Peyer's patch (tissue), 4 donors: Measurements from ENCODE around the gene SLC22A23.

ENCODE experiments used
- POLR2A ChIP-seq, 2 donors: fragments of 450-650 bp; IDR thresholded peaks; one replicate each; pipeline ENCODE4 v1.5.1; 2017; ENCODE audit warnings: antibody characterized with exemption in 2 of 2, mild to moderate bottlenecking in 2 of 2, moderate library complexity in 2 of 2
- TF ChIP-seq, protein P1 (sequence below), 6 experiments: fragments of 450-650 bp in 4 of 6; fragments of 200-600 bp in 2 of 6; sonication (generic) in 1 of 6; IDR thresholded peaks; one replicate each; pipeline ENCODE4 v1.5.1; 2017 to 2019; ENCODE audit warnings: antibody characterized with exemption in 6 of 6, mild to moderate bottlenecking in 3 of 6, moderate library complexity in 1 of 6

DNA sequence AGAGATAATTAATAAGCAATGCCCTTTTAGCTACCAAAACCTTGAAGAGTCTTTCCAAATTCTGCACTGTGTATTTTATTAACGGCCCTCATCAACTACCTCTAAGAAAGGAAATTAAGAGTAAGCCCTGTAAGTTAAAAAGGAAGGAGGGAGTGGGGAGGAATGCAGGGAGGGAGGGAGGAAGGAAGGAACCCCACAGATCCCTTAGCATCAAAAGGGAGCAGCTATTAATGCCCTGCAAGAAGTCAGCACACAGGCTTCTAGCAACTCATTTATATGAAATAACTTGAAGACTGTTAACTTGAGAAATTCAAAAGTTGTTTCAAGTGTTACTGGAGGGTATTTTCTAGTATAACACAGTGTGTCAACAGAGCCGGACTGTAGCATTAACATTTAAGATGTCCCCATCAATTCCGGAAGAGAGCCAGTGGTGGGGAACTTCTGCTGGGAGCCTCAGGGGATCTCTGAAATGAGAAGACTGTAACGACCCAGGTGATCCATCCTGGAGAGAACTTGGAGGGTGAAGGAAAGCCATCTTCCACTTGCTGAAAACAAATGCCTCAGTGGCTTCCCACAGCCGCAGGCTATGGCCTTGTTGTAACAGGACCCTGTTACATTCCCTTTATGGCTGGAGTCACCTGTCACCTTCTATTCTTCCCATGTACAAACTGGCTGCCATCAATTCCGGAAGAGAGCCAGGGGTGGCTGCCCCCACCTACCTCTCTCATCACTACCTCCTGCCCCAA is 33.2 kb downstream of the SLC22A23 start:
- TF ChIP-seq, protein P1, sequence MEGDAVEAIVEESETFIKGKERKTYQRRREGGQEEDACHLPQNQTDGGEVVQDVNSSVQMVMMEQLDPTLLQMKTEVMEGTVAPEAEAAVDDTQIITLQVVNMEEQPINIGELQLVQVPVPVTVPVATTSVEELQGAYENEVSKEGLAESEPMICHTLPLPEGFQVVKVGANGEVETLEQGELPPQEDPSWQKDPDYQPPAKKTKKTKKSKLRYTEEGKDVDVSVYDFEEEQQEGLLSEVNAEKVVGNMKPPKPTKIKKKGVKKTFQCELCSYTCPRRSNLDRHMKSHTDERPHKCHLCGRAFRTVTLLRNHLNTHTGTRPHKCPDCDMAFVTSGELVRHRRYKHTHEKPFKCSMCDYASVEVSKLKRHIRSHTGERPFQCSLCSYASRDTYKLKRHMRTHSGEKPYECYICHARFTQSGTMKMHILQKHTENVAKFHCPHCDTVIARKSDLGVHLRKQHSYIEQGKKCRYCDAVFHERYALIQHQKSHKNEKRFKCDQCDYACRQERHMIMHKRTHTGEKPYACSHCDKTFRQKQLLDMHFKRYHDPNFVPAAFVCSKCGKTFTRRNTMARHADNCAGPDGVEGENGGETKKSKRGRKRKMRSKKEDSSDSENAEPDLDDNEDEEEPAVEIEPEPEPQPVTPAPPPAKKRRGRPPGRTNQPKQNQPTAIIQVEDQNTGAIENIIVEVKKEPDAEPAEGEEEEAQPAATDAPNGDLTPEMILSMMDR (IDR thresholded peaks at IDR 0.05) = no peak
- no peak for TF ChIP-seq POLR2A (IDR thresholded peaks at IDR 0.05)
